CD14-positive monocyte (primary cell): ENCODE data around the gene USP25. TPM values are rescaled to one million over a fixed set of nuclear protein-coding genes. Genes with fewer than 3 reads are reported as not detected.

Experiments used
- DNase-seq, 3 donors: peaks; one replicate each; pipeline ENCODE4 v3.0.0-alpha.2; 2011 to 2022
- H2AFZ ChIP-seq: 2 replicates; pipeline ENCODE4 v1.6.0; 2012; ENCODE audit warnings: mild to moderate bottlenecking, low read depth, low read length, inconsistent platforms; ENCODE audit not compliant: insufficient read depth, poor library complexity, severe bottlenecking
- H3K27ac ChIP-seq, 2 donors: 1 replicate in 1 of 2; 2 replicates in 1 of 2; pipeline ENCODE4 v1.5.1; 2012 to 2013; ENCODE audit warnings: low read length in 2 of 2, control low read depth in 1 of 2, inconsistent platforms in 1 of 2, low read depth in 1 of 2, mild to moderate bottlenecking in 1 of 2
- H3K27me3 ChIP-seq, 2 donors: one replicate each; pipeline versions ENCODE4 v1.6.0 to v1.6.1; 2011 to 2013; ENCODE audit warnings: low read length in 2 of 2; ENCODE audit not compliant: control insufficient read depth in 2 of 2, insufficient read depth in 2 of 2
- H3K36me3 ChIP-seq, 2 donors: replicated peaks in 1 of 2; 1 replicate in 1 of 2; 2 replicates in 1 of 2; pipeline versions ENCODE4 v1.5.1 to v1.6.1; 2012 to 2013; ENCODE audit warnings: low read length in 2 of 2, control low read depth in 1 of 2, inconsistent platforms in 1 of 2, mild to moderate bottlenecking in 1 of 2; ENCODE audit not compliant: insufficient read depth in 2 of 2, control insufficient read depth in 1 of 2
- H3K4me1 ChIP-seq, 2 donors: 1 replicate in 1 of 2; 2 replicates in 1 of 2; pipeline versions ENCODE4 v1.5.1 to v1.6.1; 2012 to 2013; ENCODE audit warnings: low read length in 2 of 2, control low read depth in 1 of 2, inconsistent platforms in 1 of 2, mild to moderate bottlenecking in 1 of 2, moderate library complexity in 1 of 2; ENCODE audit not compliant: insufficient read depth in 2 of 2, control insufficient read depth in 1 of 2
- H3K4me2 ChIP-seq: replicated peaks from 2 replicates; pipeline ENCODE3; 2012; ENCODE audit warnings: low read length, moderate library complexity, mild to moderate bottlenecking; ENCODE audit not compliant: poor library complexity, severe bottlenecking; ENCODE audit errors: extremely low read depth
- H3K4me3 ChIP-seq, 3 experiments: fragments of 200-600 bp in 1 of 3; sonication (generic) in 1 of 3; replicated peaks in 1 of 3; 1 replicate in 2 of 3; 2 replicates in 1 of 3; pipeline ENCODE4 v1.5.1; 2011 to 2013; ENCODE audit warnings: low read length in 3 of 3, mild to moderate bottlenecking in 3 of 3, control low read depth in 2 of 3, low read depth in 2 of 3, inconsistent platforms in 1 of 3, moderate library complexity in 1 of 3
- H3K79me2 ChIP-seq: 2 replicates; pipeline ENCODE4 v1.6.0; 2012; ENCODE audit warnings: mild to moderate bottlenecking, control low read depth, inconsistent platforms, low read length, moderate library complexity; ENCODE audit not compliant: insufficient read depth
- H3K9ac ChIP-seq: 2 replicates; pipeline ENCODE4 v1.6.0; 2017; ENCODE audit warnings: low read length, mild to moderate bottlenecking; ENCODE audit not compliant: insufficient read depth, poor library complexity, severe bottlenecking
- H3K9me3 ChIP-seq, 2 donors: replicated peaks in 1 of 2; 1 replicate in 1 of 2; 2 replicates in 1 of 2; pipeline versions ENCODE4 v1.5.1 to v1.6.1; 2012 to 2013; ENCODE audit warnings: low read length in 2 of 2, control low read depth in 1 of 2; ENCODE audit not compliant: control insufficient read depth in 1 of 2, insufficient read depth in 1 of 2
- H4K20me1 ChIP-seq: 2 replicates; pipeline ENCODE4 v1.6.0; 2012; ENCODE audit warnings: mild to moderate bottlenecking, low read length, control low read depth, moderate library complexity; ENCODE audit not compliant: insufficient read depth
- H3K27ac Mint-ChIP-seq, 7 donors: one replicate each; pipeline ENCODE4 v1.8.0; 2020; ENCODE audit warnings: mild to moderate bottlenecking in 7 of 7, mixed read lengths in 7 of 7, moderate library complexity in 6 of 7, inconsistent platforms in 2 of 7
- H3K27me3 Mint-ChIP-seq, 3 donors: one replicate each; pipeline ENCODE4 v1.8.0; 2021 to 2022; ENCODE audit warnings: low read depth in 3 of 3, mild to moderate bottlenecking in 3 of 3, mixed read lengths in 3 of 3, moderate library complexity in 3 of 3, inconsistent platforms in 1 of 3
- H3K36me3 Mint-ChIP-seq, 2 donors: one replicate each; pipeline ENCODE4 v1.8.0; 2020; ENCODE audit warnings: mixed read lengths in 2 of 2, inconsistent platforms in 1 of 2, mild to moderate bottlenecking in 1 of 2
- H3K4me1 Mint-ChIP-seq: one replicate; pipeline ENCODE4 v1.8.0; 2020; ENCODE audit warnings: mild to moderate bottlenecking, mixed read lengths
- H3K4me3 Mint-ChIP-seq, 2 donors: one replicate each; pipeline ENCODE4 v1.8.0; 2020; ENCODE audit warnings: mild to moderate bottlenecking in 2 of 2, mixed read lengths in 2 of 2, moderate library complexity in 1 of 2
- H3K9me3 Mint-ChIP-seq, 7 donors: one replicate each; pipeline ENCODE4 v1.8.0; 2020 to 2022; ENCODE audit warnings: mixed read lengths in 7 of 7, mild to moderate bottlenecking in 6 of 7, moderate library complexity in 6 of 7, inconsistent platforms in 2 of 7
- CTCF ChIP-seq: fragments of 200-600 bp; IDR thresholded peaks from one replicate; pipeline ENCODE4 v1.8.0; 2022; ENCODE audit warnings: antibody characterized with exemption, mild to moderate bottlenecking
- WGBS: methylation state at CpG from one replicate; pipeline ENCODE4 v1.1.5; 2013; ENCODE audit warnings: missing lambda C conversion rate; ENCODE audit not compliant: insufficient coverage; 5-methylcytosine and 5-hydroxymethylcytosine counted together
- intact Hi-C, 2 donors: fragments of 100-400 bp; cut with micrococcal nuclease; formaldehyde crosslinking; loops; one replicate each; pipeline versions ENCODE4 v1.15.0 to v1.15.1; 2023
- polyA plus RNA-seq, 3 donors: library from polyadenylated mRNA; depleted of rRNA in 1 of 3; unstranded in 2 of 3; stranded (reverse) in 1 of 3; fragments of 300-500 nt in 2 of 3; fragments of >200 nt in 1 of 3; fragmentation: Illumina TruSeq in 2 of 3; gene quantifications; 1 replicate in 2 of 3; 2 replicates in 1 of 3; pipeline ENCODE4 v1.2.3, GENCODE V29; 2012 to 2021

USP25 gene
- polyA plus RNA-seq, 3 donors = 7.2 to 15.6 (median 9.6) TPM

- H3K36me3 ChIP-seq = peaks cover 37 to 90% of the 10 kb centered on the region in 2 donors
- no peak overlapping the region for H3K4me3 ChIP-seq
- no peak overlapping the region for H3K4me3 Mint-ChIP-seq
- H3K4me2 ChIP-seq = no peak overlapping the region
- intact Hi-C loops = no loop called here
- no peak overlapping the region for H2AFZ ChIP-seq
- H3K4me1 ChIP-seq = no peaks in the 10 kb centered on the region
- no peak for TF ChIP-seq CTCF
- peaks cover 20% of the 10 kb centered on the region for H4K20me1 ChIP-seq
- DNase-seq = no peak
- no peak overlapping the region for H3K9ac ChIP-seq
- H3K79me2 ChIP-seq = no peaks in the 10 kb centered on the region
- H3K27me3 Mint-ChIP-seq = no peaks in the 10 kb centered on the region
- no peak overlapping the region for H3K27ac ChIP-seq
- peaks cover 39 to 55% of the 10 kb centered on the region in 2 donors for H3K36me3 Mint-ChIP-seq
- no peaks in the 10 kb centered on the region for H3K4me1 Mint-ChIP-seq
- H3K27ac Mint-ChIP-seq = no peak overlapping the region
- no peaks in the 10 kb centered on the region for H3K9me3 ChIP-seq
- H3K27me3 ChIP-seq = no peaks in the 10 kb centered on the region
- peaks cover 0 to 2% (median 0%) of the 10 kb centered on the region in 7 donors for H3K9me3 Mint-ChIP-seq
- no CpG with 5 or more reads among the region's 2 CpGs for WGBS
Measured at GRCh38 chr21:15849927-15850326, 120.1 kb downstream of the USP25 start.

GRCh38 chr21:15850645-15851044, 120.9 kb downstream of the USP25 start:
- Histone ChIP-seq H3K4me1 (no peaks in the 10 kb centered on the region), H3K27ac (no peak overlapping the region), H3K4me2 (no peak overlapping the region), H3K9ac (no peak overlapping the region), H4K20me1 (peaks cover 23% of the 10 kb centered on the region), H3K79me2 (no peaks in the 10 kb centered on the region), H3K36me3 (peaks cover 30 to 90% of the 10 kb centered on the region in 2 donors), H3K4me3 (no peak overlapping the region), H3K27me3 (no peaks in the 10 kb centered on the region), H3K9me3 (no peaks in the 10 kb centered on the region), H2AFZ (no peak overlapping the region)
- peaks cover 43 to 59% of the 10 kb centered on the region in 2 donors for H3K36me3 Mint-ChIP-seq
- WGBS = no CpG with 5 or more reads among the region's 1 CpG
- H3K4me3 Mint-ChIP-seq = no peak overlapping the region
- H3K27ac Mint-ChIP-seq = no peak overlapping the region
- H3K27me3 Mint-ChIP-seq = no peaks in the 10 kb centered on the region
- TF ChIP-seq CTCF = no peak
- H3K9me3 Mint-ChIP-seq = peaks cover 0 to 2% (median 0%) of the 10 kb centered on the region in 7 donors
- intact Hi-C loops = no loop called here
- no peak for DNase-seq
- no peaks in the 10 kb centered on the region for H3K4me1 Mint-ChIP-seq
